Testis (tissue), 2 donors: ENCODE results near the gene MTFP1.

ENCODE experiments used
- POLR2A ChIP-seq: fragments of 450-650 bp; IDR thresholded peaks from one replicate; pipeline ENCODE4 v1.6.1; 2017; ENCODE audit warnings: antibody characterized with exemption, mild to moderate bottlenecking, moderate library complexity
- TF ChIP-seq, protein P1 (sequence below), 3 experiments: fragments of 450-650 bp in 2 of 3; fragments of 200-600 bp in 1 of 3; sonication (generic) in 1 of 3; IDR thresholded peaks; one replicate each; pipeline ENCODE4 v1.5.1; 2016 to 2019; ENCODE audit warnings: antibody characterized with exemption in 3 of 3, mild to moderate bottlenecking in 2 of 3, moderate library complexity in 1 of 3

GRCh38 chr22:30425616-30426387, at the start of gene MTFP1:
- TF ChIP-seq POLR2A = no peak
- TF ChIP-seq, protein P1, sequence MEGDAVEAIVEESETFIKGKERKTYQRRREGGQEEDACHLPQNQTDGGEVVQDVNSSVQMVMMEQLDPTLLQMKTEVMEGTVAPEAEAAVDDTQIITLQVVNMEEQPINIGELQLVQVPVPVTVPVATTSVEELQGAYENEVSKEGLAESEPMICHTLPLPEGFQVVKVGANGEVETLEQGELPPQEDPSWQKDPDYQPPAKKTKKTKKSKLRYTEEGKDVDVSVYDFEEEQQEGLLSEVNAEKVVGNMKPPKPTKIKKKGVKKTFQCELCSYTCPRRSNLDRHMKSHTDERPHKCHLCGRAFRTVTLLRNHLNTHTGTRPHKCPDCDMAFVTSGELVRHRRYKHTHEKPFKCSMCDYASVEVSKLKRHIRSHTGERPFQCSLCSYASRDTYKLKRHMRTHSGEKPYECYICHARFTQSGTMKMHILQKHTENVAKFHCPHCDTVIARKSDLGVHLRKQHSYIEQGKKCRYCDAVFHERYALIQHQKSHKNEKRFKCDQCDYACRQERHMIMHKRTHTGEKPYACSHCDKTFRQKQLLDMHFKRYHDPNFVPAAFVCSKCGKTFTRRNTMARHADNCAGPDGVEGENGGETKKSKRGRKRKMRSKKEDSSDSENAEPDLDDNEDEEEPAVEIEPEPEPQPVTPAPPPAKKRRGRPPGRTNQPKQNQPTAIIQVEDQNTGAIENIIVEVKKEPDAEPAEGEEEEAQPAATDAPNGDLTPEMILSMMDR (IDR thresholded peaks at IDR 0.05) = peak in 1 of 3 experiments; percentile 11
